Fibroblast of skin of right biceps (primary cell): ENCODE data around the gene ABHD18.
"Not testable (repeated sequence)": the region's sequence is repeated elsewhere in the genome, so short reads cannot be mapped to it uniquely, and the experiment has no call there.

ENCODE experiments used
- DNase-seq: peaks from one replicate; pipeline ENCODE4 v3.0.0-alpha.2; 2013

The ABHD18 gene

GRCh38 chr4:127965062-127965802 is at the start of gene ABHD18, which contains the start of gene MFSD8:
Gene ABHD18, plus strand, starts transcription at chr4:127965406. Its CDS starts 17,550 bp downstream, at chr4:127982956.
Gene MFSD8, minus strand, starts transcription at chr4:127965173. Its CDS starts 40 bp downstream, at chr4:127965133.
- peak; percentile 98 for DNase-seq

- DNase-seq = no peak
Measured at GRCh38 chr4:127916512-127916911, 48.7 kb upstream of the ABHD18 start.

GRCh38 chr4:127917151-127917550 is 48.1 kb upstream of the ABHD18 start:
- DNase-seq = no peak

GRCh38 chr4:127920521-127920920 is 44.7 kb upstream of the ABHD18 start:
- DNase-seq = no peak

- DNase-seq = no peak
Measured at GRCh38 chr4:127922226-127922625, 43.0 kb upstream of the ABHD18 start.

- not testable (repeated sequence) for DNase-seq
Measured at GRCh38 chr4:127925720-127926119, 39.5 kb upstream of the ABHD18 start.

- no peak for DNase-seq
Measured at GRCh38 chr4:127930175-127930574, 35.0 kb upstream of the ABHD18 start.

GRCh38 chr4:127931836-127932235 is 33.4 kb upstream of the ABHD18 start:
- DNase-seq = not testable (repeated sequence)

- DNase-seq = peak; percentile 29
Measured at GRCh38 chr4:127936974-127937373, 28.2 kb upstream of the ABHD18 start.

GRCh38 chr4:127957105-127957504 is 8.1 kb upstream of the ABHD18 start:
- no peak for DNase-seq

- peak; percentile 9 for DNase-seq
Measured at GRCh38 chr4:127959794-127960193, 5.4 kb upstream of the ABHD18 start.

GRCh38 chr4:127963633-127964398 is 1.4 kb upstream of the ABHD18 start:
- DNase-seq = not testable (repeated sequence)

GRCh38 chr4:127964426-127965061 is 662 bp upstream of the ABHD18 start:
- DNase-seq = not testable (repeated sequence)

- DNase-seq = peak; percentile 17
Measured at GRCh38 chr4:127965803-127966175, 583 bp downstream of the ABHD18 start.

GRCh38 chr4:127967141-127967775 is 2.1 kb downstream of the ABHD18 start:
- DNase-seq = peak; percentile 9

GRCh38 chr4:127968586-127968985 is 3.4 kb downstream of the ABHD18 start:
- DNase-seq = no peak

- DNase-seq = not testable (repeated sequence)
Measured at GRCh38 chr4:127970925-127971324, 5.7 kb downstream of the ABHD18 start.

- peak; percentile 22 for DNase-seq
Measured at GRCh38 chr4:127975121-127975770, 10.0 kb downstream of the ABHD18 start.

- DNase-seq = no peak
Measured at GRCh38 chr4:127978930-127979329, 13.7 kb downstream of the ABHD18 start.

- no peak for DNase-seq
Measured at GRCh38 chr4:127982445-127982844, 17.2 kb downstream of the ABHD18 start.

- DNase-seq = no peak
Measured at GRCh38 chr4:127985989-127986388, 20.8 kb downstream of the ABHD18 start.

GRCh38 chr4:127988638-127989037 is 23.4 kb downstream of the ABHD18 start:
- no peak for DNase-seq
